ENCODE results near the gene MYO7B. TPM values are rescaled to one million over a fixed set of nuclear protein-coding genes. Genes with fewer than 3 reads are reported as not detected.

MYO7B gene
- total RNA-seq, 1 donor from 2014 or later, result 0.29 TPM

GRCh38 chr2:127664895-127665225 lies 129.4 kb downstream of the MYO7B start:
- no peak for TF ChIP-seq CTCF (IDR thresholded peaks at IDR 0.05; ENCODE audit: partially characterized antibody, unreplicated experiment)
- no peaks in the 10 kb centered on the region for H3K4me1 Mint-ChIP-seq (ENCODE audit: low read depth, unreplicated experiment)
- H3K27ac Mint-ChIP-seq (ENCODE audit: unreplicated experiment), result no peak overlapping the region
- H3K4me3 Mint-ChIP-seq (ENCODE audit: unreplicated experiment), result no peak overlapping the region
- H3K9me3 Mint-ChIP-seq (ENCODE audit: unreplicated experiment), result no peaks in the 10 kb centered on the region
- peaks cover 10% of the 10 kb centered on the region for H3K27me3 Mint-ChIP-seq (ENCODE audit: unreplicated experiment)
- DNase-seq, result no peak
- H3K36me3 Mint-ChIP-seq (ENCODE audit: unreplicated experiment), result no peaks in the 10 kb centered on the region

GRCh38 chr2:127665267-127665893 lies 129.9 kb downstream of the MYO7B start:
- Mint-ChIP-seq H3K36me3 (ENCODE audit: unreplicated experiment) (no peaks in the 10 kb centered on the region), H3K27me3 (ENCODE audit: unreplicated experiment) (peaks cover 10% of the 10 kb centered on the region), H3K27ac (ENCODE audit: unreplicated experiment) (no peak overlapping the region), H3K9me3 (ENCODE audit: unreplicated experiment) (no peaks in the 10 kb centered on the region), H3K4me1 (ENCODE audit: low read depth, unreplicated experiment) (no peaks in the 10 kb centered on the region), H3K4me3 (ENCODE audit: unreplicated experiment) (no peak overlapping the region)
- no peak for DNase-seq
- no peak for TF ChIP-seq CTCF (IDR thresholded peaks at IDR 0.05; ENCODE audit: partially characterized antibody, unreplicated experiment)

GRCh38 chr2:127669056-127669455 lies 133.6 kb downstream of the MYO7B start:
- DNase-seq, result no peak
- Mint-ChIP-seq H3K27me3 (ENCODE audit: unreplicated experiment) (peaks cover 13% of the 10 kb centered on the region), H3K36me3 (ENCODE audit: unreplicated experiment) (no peaks in the 10 kb centered on the region), H3K4me1 (ENCODE audit: low read depth, unreplicated experiment) (no peaks in the 10 kb centered on the region), H3K9me3 (ENCODE audit: unreplicated experiment) (no peaks in the 10 kb centered on the region), H3K4me3 (ENCODE audit: unreplicated experiment) (no peak overlapping the region), H3K27ac (ENCODE audit: unreplicated experiment) (no peak overlapping the region)
- no peak for TF ChIP-seq CTCF (IDR thresholded peaks at IDR 0.05; ENCODE audit: partially characterized antibody, unreplicated experiment)

GRCh38 chr2:127670055-127670956 lies 134.8 kb downstream of the MYO7B start:
- Mint-ChIP-seq H3K9me3 (ENCODE audit: unreplicated experiment) (no peaks in the 10 kb centered on the region), H3K27me3 (ENCODE audit: unreplicated experiment) (peaks cover 9% of the 10 kb centered on the region), H3K36me3 (ENCODE audit: unreplicated experiment) (no peaks in the 10 kb centered on the region), H3K4me3 (ENCODE audit: unreplicated experiment) (no peak overlapping the region), H3K27ac (ENCODE audit: unreplicated experiment) (no peak overlapping the region), H3K4me1 (ENCODE audit: low read depth, unreplicated experiment) (peaks cover 2% of the 10 kb centered on the region)
- TF ChIP-seq CTCF (IDR thresholded peaks at IDR 0.05; ENCODE audit: partially characterized antibody, unreplicated experiment), result no peak
- no peak for DNase-seq

GRCh38 chr2:127670957-127671290 lies 135.4 kb downstream of the MYO7B start:
- peaks cover 4% of the 10 kb centered on the region for H3K4me1 Mint-ChIP-seq (ENCODE audit: low read depth, unreplicated experiment)
- TF ChIP-seq CTCF (IDR thresholded peaks at IDR 0.05; ENCODE audit: partially characterized antibody, unreplicated experiment), result no peak
- peaks cover 12% of the 10 kb centered on the region for H3K27me3 Mint-ChIP-seq (ENCODE audit: unreplicated experiment)
- no peak overlapping the region for H3K27ac Mint-ChIP-seq (ENCODE audit: unreplicated experiment)
- no peaks in the 10 kb centered on the region for H3K36me3 Mint-ChIP-seq (ENCODE audit: unreplicated experiment)
- no peak for DNase-seq
- no peaks in the 10 kb centered on the region for H3K9me3 Mint-ChIP-seq (ENCODE audit: unreplicated experiment)
- H3K4me3 Mint-ChIP-seq (ENCODE audit: unreplicated experiment), result no peak overlapping the region

Data from glutamatergic neuron (in vitro differentiated cells).